HCT116 (cell line): ENCODE data around the gene SERGEF. TPM values are rescaled to one million over a fixed set of nuclear protein-coding genes. Genes with fewer than 3 reads are reported as not detected.

ENCODE experiments used
- ATAC-seq: fragments of 200-7000 bp; cut with Tn5 transposase; 2 replicates; pipeline ENCODE4 v1.9.1; 2020; ENCODE audit warnings: mild to moderate bottlenecking, moderate library complexity
- BruUV-seq: library from RNA; stranded (reverse); fragments of 400-500 nt; replicated peaks from 2 replicates; lab custom pipeline; 2021; lab: Mats Ljungman, UMichigan
- CTCF ChIA-PET: fragments of 300-600 bp; sonication (Branson Sonifier 250); formaldehyde crosslinking; loops from one replicate; lab custom pipeline; 2021; ENCODE audit warnings: antibody characterized with exemption; lab: Charles Lee
- POLR2A ChIA-PET: fragments of 300-600, 350-600 bp; sonication (Branson Sonifier 250); formaldehyde crosslinking; loops from one replicate; lab custom pipeline; 2021; ENCODE audit warnings: antibody characterized with exemption; lab: Charles Lee
- RAD21 ChIA-PET, 2 experiments: fragments of 300-600 bp; sonication (Branson Sonifier 250); formaldehyde crosslinking; loops; one replicate each; lab custom pipeline; 2023; ENCODE audit warnings: low total read pairs in 2 of 2; ENCODE audit not compliant: uncharacterized antibody in 2 of 2, unreplicated experiment in 2 of 2, low non-redundant PET in 1 of 2; lab: Charles Lee
- DNase-seq: peaks from one replicate; pipeline ENCODE4 v3.0.0-alpha.2; 2010; ENCODE audit warnings: low read depth, low spot score
- H2AFZ ChIP-seq: fragments of 200-600 bp; shearing (Covaris generic), sonication (generic); 2 replicates; pipeline ENCODE4 v1.6.1; 2017; ENCODE audit warnings: low read depth, mixed run types, mixed read lengths, antibody characterized with exemption, low read length; ENCODE audit not compliant: poor library complexity, severe bottlenecking
- H3K27ac ChIP-seq: 2 replicates; pipeline ENCODE4 v1.5.1; 2012; ENCODE audit warnings: low read depth, low read length
- H3K27me3 ChIP-seq: fragments of 200-600 bp; sonication (generic); 2 replicates; pipeline ENCODE4 v1.6.1; 2016; ENCODE audit warnings: mixed run types, low read length, mixed read lengths; ENCODE audit not compliant: insufficient read depth
- H3K36me3 ChIP-seq, 2 experiments: fragments of 200-500 bp in 1 of 2; fragments of 200-600 bp in 1 of 2; sonication (Bioruptor generic) in 1 of 2; sonication (generic) in 1 of 2; 2 replicates each; pipeline versions ENCODE4 v1.5.1 to v1.6.1; 2014 to 2016; ENCODE audit warnings: low read length in 2 of 2, inconsistent platforms in 1 of 2, mixed read lengths in 1 of 2, mixed run types in 1 of 2; ENCODE audit not compliant: insufficient read depth in 2 of 2, control insufficient read depth in 1 of 2
- H3K4me1 ChIP-seq, 2 experiments: fragments of 200-600 bp in 1 of 2; sonication (generic) in 1 of 2; 2 replicates each; pipeline versions ENCODE4 v1.5.1 to v1.6.1; 2012 to 2017; ENCODE audit warnings: low read length in 2 of 2, inconsistent platforms in 1 of 2, mild to moderate bottlenecking in 1 of 2, mixed read lengths in 1 of 2, mixed run types in 1 of 2, moderate library complexity in 1 of 2; ENCODE audit not compliant: insufficient read depth in 2 of 2, control insufficient read depth in 1 of 2
- H3K4me2 ChIP-seq: fragments of 200-600 bp; sonication (generic); 2 replicates; pipeline ENCODE4 v1.6.1; 2017; ENCODE audit warnings: mixed run types, low read length, mixed read lengths
- H3K4me3 ChIP-seq, 2 experiments: fragments of 200-600 bp in 1 of 2; sonication (generic) in 1 of 2; replicated peaks in 1 of 2; 2 replicates each; pipeline ENCODE4 v1.5.1; 2011 to 2016; ENCODE audit warnings: low read length in 2 of 2, control low read depth in 1 of 2, low read depth in 1 of 2, mild to moderate bottlenecking in 1 of 2, mixed read lengths in 1 of 2, mixed run types in 1 of 2
- H3K79me2 ChIP-seq: fragments of 200-600 bp; sonication (generic); 2 replicates; pipeline ENCODE4 v1.6.1; 2017; ENCODE audit warnings: mild to moderate bottlenecking, mixed run types, low read length, moderate library complexity, mixed read lengths; ENCODE audit not compliant: insufficient read depth
- H3K9ac ChIP-seq: fragments of 200-600 bp; sonication (generic); 2 replicates; pipeline ENCODE4 v1.6.1; 2016; ENCODE audit warnings: low read length, mixed read lengths
- H3K9me2 ChIP-seq: fragments of 200-600 bp; sonication (generic), shearing (Covaris generic); 2 replicates; pipeline ENCODE4 v1.6.1; 2017; ENCODE audit warnings: mixed run types, mild to moderate bottlenecking, moderate library complexity; ENCODE audit not compliant: insufficient read depth
- H3K9me3 ChIP-seq, 2 experiments: fragments of 200-500 bp in 1 of 2; fragments of 200-600 bp in 1 of 2; sonication (Bioruptor generic) in 1 of 2; sonication (generic) in 1 of 2; 2 replicates each; pipeline ENCODE4 v1.6.1; 2014 to 2017; ENCODE audit warnings: low read length in 2 of 2, mixed read lengths in 2 of 2, inconsistent platforms in 1 of 2, low read depth in 1 of 2, mild to moderate bottlenecking in 1 of 2, mixed run types in 1 of 2, moderate library complexity in 1 of 2; ENCODE audit not compliant: control insufficient read depth in 1 of 2, insufficient read depth in 1 of 2
- H4K20me1 ChIP-seq: fragments of 200-600 bp; sonication (generic), shearing (Covaris generic); 2 replicates; pipeline ENCODE4 v1.6.1; 2017; ENCODE audit warnings: mixed run types, mild to moderate bottlenecking, moderate library complexity; ENCODE audit not compliant: insufficient read depth
- CTCF ChIP-seq, 3 experiments: fragments of 200-600 bp in 1 of 3; sonication (generic) in 1 of 3; IDR thresholded peaks in 2 of 3; conservative IDR thresholded peaks in 1 of 3; 2 replicates each; pipeline ENCODE4 v1.5.1; 2012 to 2017; ENCODE audit warnings: low read depth in 2 of 3, low read length in 2 of 3, antibody characterized with exemption in 1 of 3, borderline replicate concordance in 1 of 3, control low read depth in 1 of 3, mild to moderate bottlenecking in 1 of 3, mixed read lengths in 1 of 3, mixed run types in 1 of 3, moderate library complexity in 1 of 3; ENCODE audit not compliant: insufficient read depth in 1 of 3
- EGR1 ChIP-seq: IDR thresholded peaks from 2 replicates; pipeline ENCODE4 v1.6.1; 2012; ENCODE audit warnings: low read depth
- FOSL1 ChIP-seq: IDR thresholded peaks from 2 replicates; pipeline ENCODE4 v1.6.1; 2012; ENCODE audit warnings: low read depth
- JUND ChIP-seq: IDR thresholded peaks from 2 replicates; pipeline ENCODE4 v1.6.1; 2012
- POLR2AphosphoS5 ChIP-seq: IDR thresholded peaks from 2 replicates; pipeline ENCODE4 v1.6.1; 2011; ENCODE audit warnings: mild to moderate bottlenecking, low read depth, low read length, moderate library complexity
- SRF ChIP-seq: IDR thresholded peaks from 2 replicates; pipeline ENCODE4 v1.6.1; 2012; ENCODE audit warnings: low read depth
- YY1 ChIP-seq: IDR thresholded peaks from 2 replicates; pipeline ENCODE4 v1.6.1; 2011; ENCODE audit warnings: low read length, low read depth, moderate library complexity, mild to moderate bottlenecking; ENCODE audit not compliant: insufficient replicate concordance; ENCODE audit errors: extremely low read depth
- ZBTB33 ChIP-seq: IDR thresholded peaks from 2 replicates; pipeline ENCODE4 v1.6.1; 2011; ENCODE audit warnings: mild to moderate bottlenecking, low read length, moderate library complexity; ENCODE audit not compliant: insufficient replicate concordance; ENCODE audit errors: extremely low read depth
- ZFX ChIP-seq: fragments of 450-650 bp; IDR thresholded peaks from 2 replicates; pipeline ENCODE4 v1.6.1; 2017
- intact Hi-C: fragments of 100-400 bp; cut with micrococcal nuclease; formaldehyde crosslinking; loops from 2 replicates; pipeline ENCODE4 v1.10.0; 2022
- total RNA-seq: library from RNA; stranded (reverse); gene quantifications from one replicate; pipeline ENCODE4 v1.2.1, GENCODE V29; 2021; ENCODE audit not compliant: unreplicated experiment

SERGEF gene
- total RNA-seq, 1 experiment from 2014 or later = 32.8 TPM

GRCh38 chr11:18061351-18061750 lies 48.5 kb upstream of the SERGEF start:
- CTCF ChIA-PET = no interaction called here
- intact Hi-C loops = no loop called here

More at GRCh38 chr11:18061351-18061750, 48.5 kb upstream of the SERGEF start:
- Histone ChIP-seq H3K36me3 (no peaks in the 10 kb centered on the region), H3K9me2 (no peaks in the 10 kb centered on the region; the same call in 1 of the 2 replicates), H3K4me1 (no peaks in the 10 kb centered on the region), H3K9ac (no peak overlapping the region), H3K27me3 (no peaks in the 10 kb centered on the region), H3K27ac (no peak overlapping the region), H4K20me1 (no peaks in the 10 kb centered on the region), H3K4me2 (no peak overlapping the region), H3K9me3 (no peaks in the 10 kb centered on the region), H3K4me3 (no peak overlapping the region), H3K79me2 (no peaks in the 10 kb centered on the region), H2AFZ (no peak overlapping the region)
- POLR2A ChIA-PET = no interaction called here
- RAD21 ChIA-PET = no interaction called here
- ATAC-seq = no peak
- TF ChIP-seq ZFX (no peak), EGR1 (no peak), ZBTB33 (no peak), CTCF (IDR thresholded peaks at IDR 0.05 in 2 of 3, conservative IDR thresholded peaks at IDR 0.05 in 1 of 3; ENCODE audit: borderline replicate concordance in 1 of 3, insufficient read depth in 1 of 3, low read depth in 2 of 3, low read length in 2 of 3) (no peak), SRF (no peak), POLR2AphosphoS5 (no peak), FOSL1 (no peak), YY1 (no peak), JUND (no peak)
- no peak for DNase-seq
- BruUV-seq = no TSS peak
